ENCODE measurements around the gene UBR1. TPM values are rescaled to one million over a fixed set of nuclear protein-coding genes. Genes with fewer than 3 reads are reported as not detected.
A peak's percentile ranks its signal among the peaks of the same experiment; 100 is the strongest.

The UBR1 gene
- total RNA-seq, 3 donors from 2014 or later: 20.3 to 37.0 (median 26.8) TPM

GRCh38 chr15:43121863-43122262 lies 16.0 kb upstream of the UBR1 start:
- TF ChIP-seq CTCF (IDR thresholded peaks at IDR 0.05): no peak
- no peak for ATAC-seq
- no peak for DNase-seq
- Histone ChIP-seq H3K4me1 (ENCODE audit: low read depth) (peaks cover 10% of the 10 kb centered on the region), H3K9me3 (no peaks in the 10 kb centered on the region), H3K36me3 (ENCODE audit: low read depth) (no peaks in the 10 kb centered on the region), H3K4me3 (no peak overlapping the region)
- intact Hi-C loops (cut with DNase I, micrococcal nuclease): no loop called here

DNA sequence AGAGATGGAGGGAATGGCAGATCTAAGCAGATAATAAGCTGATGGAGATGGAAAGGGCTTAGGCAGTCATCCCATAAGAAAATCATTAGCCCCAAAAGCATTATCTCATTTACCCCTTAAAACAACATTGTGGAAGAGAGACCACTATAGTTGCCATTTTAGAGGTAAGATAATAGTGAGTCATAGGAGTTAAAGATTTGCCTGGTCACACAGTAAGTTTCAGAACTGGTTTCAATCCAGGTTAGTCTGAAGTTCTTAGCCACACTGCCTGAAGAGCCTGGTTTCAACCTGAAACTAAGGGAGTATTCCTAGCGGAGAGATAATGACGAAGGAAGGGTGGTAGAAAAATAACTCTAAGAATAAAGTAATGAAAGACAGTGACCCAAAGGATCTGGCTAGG lies 13.0 kb upstream of the UBR1 start:
- H3K36me3 ChIP-seq (ENCODE audit: low read depth): no peaks in the 10 kb centered on the region
- H3K4me3 ChIP-seq: no peak overlapping the region
- DNase-seq (no peak), ATAC-seq (no peak)
- TF ChIP-seq CTCF (IDR thresholded peaks at IDR 0.05): no peak
- no peaks in the 10 kb centered on the region for H3K9me3 ChIP-seq
- H3K4me1 ChIP-seq (ENCODE audit: low read depth): peaks cover 8% of the 10 kb centered on the region
- intact Hi-C loops (cut with DNase I, micrococcal nuclease): no loop called here

DNA sequence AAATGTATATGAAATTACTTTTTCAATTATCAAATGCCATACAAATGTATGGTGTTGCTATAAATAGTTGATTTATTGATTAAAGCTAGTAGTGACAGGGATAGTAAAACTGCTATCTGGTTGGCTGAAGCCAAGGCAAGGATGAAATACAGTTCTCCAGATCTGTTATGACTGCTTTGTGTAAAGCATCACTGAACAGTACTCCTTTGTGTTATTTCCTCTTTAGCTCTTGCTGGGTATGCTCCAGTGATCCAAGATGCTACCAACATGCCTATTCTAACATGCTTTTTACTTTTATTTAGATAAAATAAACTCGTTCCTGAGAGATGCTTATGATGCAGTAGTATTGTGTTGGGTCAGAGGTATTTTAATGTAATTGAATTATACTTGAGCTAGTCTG lies 12.4 kb upstream of the UBR1 start:
- Histone ChIP-seq H3K36me3 (ENCODE audit: low read depth) (no peaks in the 10 kb centered on the region), H3K9me3 (no peaks in the 10 kb centered on the region), H3K4me1 (ENCODE audit: low read depth) (peaks cover 8% of the 10 kb centered on the region), H3K4me3 (no peak overlapping the region)
- DNase-seq (no peak), ATAC-seq (no peak)
- no peak for TF ChIP-seq CTCF (IDR thresholded peaks at IDR 0.05)
- intact Hi-C loops (cut with DNase I, micrococcal nuclease): no loop called here

- peaks cover 6% of the 10 kb centered on the region for H3K4me1 ChIP-seq (ENCODE audit: low read depth)
- intact Hi-C loops (cut with DNase I, micrococcal nuclease): no loop called here
- H3K36me3 ChIP-seq (ENCODE audit: low read depth): no peaks in the 10 kb centered on the region
- peak in 1 of 3 donors; percentile 40 for DNase-seq
- no peak overlapping the region for H3K4me3 ChIP-seq
- H3K9me3 ChIP-seq: no peaks in the 10 kb centered on the region
- ATAC-seq: peak; percentile 98
- no peak for TF ChIP-seq CTCF (IDR thresholded peaks at IDR 0.05)
Observed at GRCh38 chr15:43111354-43111753, 5.5 kb upstream of the UBR1 start.

- H3K4me1 ChIP-seq (ENCODE audit: low read depth): peaks cover 13% of the 10 kb centered on the region
- H3K4me3 ChIP-seq: no peak overlapping the region
- DNase-seq (no peak), ATAC-seq (no peak)
- H3K9me3 ChIP-seq: no peaks in the 10 kb centered on the region
- no peak for TF ChIP-seq CTCF (IDR thresholded peaks at IDR 0.05)
- no peaks in the 10 kb centered on the region for H3K36me3 ChIP-seq (ENCODE audit: low read depth)
- intact Hi-C loops (cut with DNase I, micrococcal nuclease): no loop called here
Observed at GRCh38 chr15:43107751-43108150, 1.9 kb upstream of the UBR1 start.

GRCh38 chr15:43106486-43106829 lies 620 bp upstream of the UBR1 start:
- Histone ChIP-seq H3K36me3 (ENCODE audit: low read depth) (no peaks in the 10 kb centered on the region), H3K4me3 (no peak overlapping the region), H3K4me1 (ENCODE audit: low read depth) (peaks cover 13% of the 10 kb centered on the region), H3K9me3 (no peaks in the 10 kb centered on the region)
- no peak for TF ChIP-seq CTCF (IDR thresholded peaks at IDR 0.05)
- DNase-seq: no peak
- intact Hi-C loops (cut with DNase I, micrococcal nuclease): no loop called here
- no peak for ATAC-seq

All from mucosa of descending colon (tissue), 3 donors.